CD1c-positive myeloid dendritic cell (primary cell): ENCODE measurements around the gene OR6Y1.

Experiments used
- DNase-seq: peaks from one replicate; pipeline ENCODE4 v3.0.0-alpha.2; 2016; ENCODE audit errors: extremely low spot score

Gene OR6Y1

DNA sequence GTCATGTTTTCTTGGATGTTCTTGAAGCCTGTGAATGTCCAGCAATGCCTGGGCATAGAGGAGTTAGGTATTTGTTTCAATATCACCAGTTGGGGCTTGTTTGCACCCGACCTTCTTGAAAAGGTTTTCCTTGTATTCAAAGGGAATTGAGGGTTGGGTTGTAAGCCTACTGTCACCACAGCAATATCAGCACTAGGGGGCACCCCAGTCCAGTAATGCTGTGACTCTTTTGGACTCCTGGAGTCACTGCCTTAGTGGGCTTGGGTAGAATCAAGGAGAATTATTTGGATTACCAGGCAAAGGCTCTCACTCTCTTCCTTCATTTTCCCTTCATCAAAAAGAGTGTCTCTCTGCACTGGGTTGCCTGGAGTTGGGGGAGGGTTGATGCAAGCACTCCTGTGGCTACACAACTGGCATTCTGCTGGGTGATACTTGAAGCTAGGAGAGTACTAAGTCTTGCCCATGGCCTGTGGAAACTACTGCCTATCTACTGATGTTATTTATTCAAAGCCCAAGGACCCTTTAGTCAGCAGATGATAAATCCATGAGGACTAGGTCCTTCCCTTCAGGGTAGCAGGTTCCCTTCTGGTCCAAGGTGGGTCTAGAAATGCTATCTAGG lies 47.7 kb downstream of the OR6Y1 start:
- DNase-seq, result peak; percentile 68

- peak; percentile 59 for DNase-seq
Measured at GRCh38 chr1:158496374-158496773, 57.8 kb downstream of the OR6Y1 start.

- no peak for DNase-seq
Measured at GRCh38 chr1:158494796-158495195, 59.4 kb downstream of the OR6Y1 start.
